NB4 (cell line): ENCODE results near the gene ALDOB.

Experiments
- DNase-seq: peaks from one replicate; pipeline ENCODE4 v3.0.0; 2010; ENCODE audit warnings: low read depth
- H3K4me3 ChIP-seq: one replicate; pipeline ENCODE4 v1.5.1; 2011; ENCODE audit warnings: mild to moderate bottlenecking, low read depth, low read length, moderate library complexity
- MYC ChIP-seq: IDR thresholded peaks from 2 replicates; pipeline ENCODE4 v1.6.1; 2011; ENCODE audit warnings: low read depth, low read length
- POLR2A ChIP-seq: IDR thresholded peaks from 2 replicates; pipeline ENCODE4 v1.6.1; 2011; ENCODE audit warnings: mild to moderate bottlenecking; ENCODE audit not compliant: insufficient read length; ENCODE audit errors: extremely low read depth
- TF ChIP-seq, protein P1 (sequence below): IDR thresholded peaks from one replicate; pipeline ENCODE4 v1.5.1; 2012; ENCODE audit warnings: low read depth, low read length
- TF ChIP-seq, protein P2 (sequence below): IDR thresholded peaks from 2 replicates; pipeline ENCODE4 v1.6.1; 2011; ENCODE audit warnings: low read depth, low read length

The ALDOB gene

DNA sequence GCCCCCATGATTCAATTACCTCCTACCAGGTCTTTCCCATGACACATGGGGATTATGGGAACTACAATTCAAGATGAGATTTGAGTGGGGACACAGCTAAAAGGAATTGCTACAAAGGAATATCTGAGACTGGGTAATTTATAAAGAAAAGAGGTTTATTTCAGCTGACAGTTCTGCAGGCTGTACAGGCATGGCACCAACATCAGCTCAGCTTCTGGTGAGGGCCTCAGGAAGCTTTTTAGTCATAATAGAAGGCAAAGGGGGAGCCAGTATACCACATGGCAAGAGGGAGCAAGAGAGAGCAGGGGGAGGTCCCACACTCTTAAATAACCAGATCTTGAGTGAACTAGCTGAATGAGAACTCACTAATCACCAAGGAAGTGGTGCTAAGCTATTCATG is 11.2 kb upstream of the ALDOB start:
- H3K4me3 ChIP-seq = no peak overlapping the region
- DNase-seq = no peak
- TF ChIP-seq MYC = no peak
- TF ChIP-seq, protein P1, sequence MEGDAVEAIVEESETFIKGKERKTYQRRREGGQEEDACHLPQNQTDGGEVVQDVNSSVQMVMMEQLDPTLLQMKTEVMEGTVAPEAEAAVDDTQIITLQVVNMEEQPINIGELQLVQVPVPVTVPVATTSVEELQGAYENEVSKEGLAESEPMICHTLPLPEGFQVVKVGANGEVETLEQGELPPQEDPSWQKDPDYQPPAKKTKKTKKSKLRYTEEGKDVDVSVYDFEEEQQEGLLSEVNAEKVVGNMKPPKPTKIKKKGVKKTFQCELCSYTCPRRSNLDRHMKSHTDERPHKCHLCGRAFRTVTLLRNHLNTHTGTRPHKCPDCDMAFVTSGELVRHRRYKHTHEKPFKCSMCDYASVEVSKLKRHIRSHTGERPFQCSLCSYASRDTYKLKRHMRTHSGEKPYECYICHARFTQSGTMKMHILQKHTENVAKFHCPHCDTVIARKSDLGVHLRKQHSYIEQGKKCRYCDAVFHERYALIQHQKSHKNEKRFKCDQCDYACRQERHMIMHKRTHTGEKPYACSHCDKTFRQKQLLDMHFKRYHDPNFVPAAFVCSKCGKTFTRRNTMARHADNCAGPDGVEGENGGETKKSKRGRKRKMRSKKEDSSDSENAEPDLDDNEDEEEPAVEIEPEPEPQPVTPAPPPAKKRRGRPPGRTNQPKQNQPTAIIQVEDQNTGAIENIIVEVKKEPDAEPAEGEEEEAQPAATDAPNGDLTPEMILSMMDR = no peak
- TF ChIP-seq POLR2A = no peak
- TF ChIP-seq, protein P2, sequence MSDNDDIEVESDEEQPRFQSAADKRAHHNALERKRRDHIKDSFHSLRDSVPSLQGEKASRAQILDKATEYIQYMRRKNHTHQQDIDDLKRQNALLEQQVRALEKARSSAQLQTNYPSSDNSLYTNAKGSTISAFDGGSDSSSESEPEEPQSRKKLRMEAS = no peak

DNA sequence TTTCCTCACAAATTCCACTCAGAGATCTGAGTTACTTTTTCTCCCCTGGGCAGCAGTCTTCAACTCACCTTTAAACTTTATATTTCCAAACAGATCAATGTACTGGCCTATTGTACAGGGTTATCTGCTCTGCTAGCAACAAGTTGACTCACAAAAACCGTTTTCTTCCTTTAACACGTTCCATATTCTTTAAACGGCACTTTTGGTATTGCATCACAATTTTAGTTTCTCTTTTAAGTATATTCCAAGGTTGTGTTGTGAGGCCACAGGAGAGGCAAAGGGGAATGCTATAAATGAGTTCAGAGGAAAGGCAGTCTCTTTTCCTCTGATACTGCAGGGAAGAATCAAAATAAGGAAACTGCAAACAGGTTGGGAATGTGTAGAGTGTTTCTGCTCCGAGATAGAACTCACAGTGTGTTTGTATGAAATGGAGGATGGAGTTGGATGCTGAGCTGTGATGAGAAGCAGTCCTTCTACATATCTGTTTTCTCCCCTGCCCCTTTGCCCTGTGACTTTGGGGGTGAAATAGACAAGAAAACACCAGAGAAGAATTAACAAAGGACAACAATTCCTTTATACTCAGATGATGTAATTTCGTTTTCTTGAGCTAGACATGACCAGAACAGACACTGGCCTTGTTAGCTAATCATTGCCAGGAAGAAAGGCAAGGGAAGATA is 9.9 kb upstream of the ALDOB start:
- TF ChIP-seq, protein P1 = no peak
- TF ChIP-seq MYC (no peak), POLR2A (no peak)
- TF ChIP-seq, protein P2 = no peak
- no peak overlapping the region for H3K4me3 ChIP-seq
- DNase-seq = peak; percentile 35

DNA sequence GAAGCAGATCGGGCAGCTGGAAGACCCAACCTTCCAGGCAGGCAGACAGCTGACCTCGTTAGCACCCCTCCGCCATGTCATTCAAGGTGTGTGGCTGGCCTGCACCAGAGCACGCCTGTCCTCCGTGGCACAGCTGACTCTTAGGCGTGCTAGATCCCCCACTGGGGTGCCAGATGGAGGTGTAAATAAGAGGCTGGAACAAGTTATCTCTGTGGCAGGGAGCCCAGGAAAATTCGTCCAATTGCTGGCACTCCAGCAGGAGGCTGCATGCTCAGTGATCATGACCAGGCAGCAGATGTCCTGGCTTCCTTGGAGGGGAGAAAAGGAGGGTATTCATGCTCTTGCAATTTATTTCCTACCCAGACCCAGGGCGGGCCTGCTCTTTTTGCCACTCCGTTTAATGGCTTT is 7.8 kb upstream of the ALDOB start:
- no peak for DNase-seq
- TF ChIP-seq, protein P2 = no peak
- TF ChIP-seq, protein P1 = no peak
- TF ChIP-seq MYC (no peak), POLR2A (no peak)
- H3K4me3 ChIP-seq = no peak overlapping the region

DNA sequence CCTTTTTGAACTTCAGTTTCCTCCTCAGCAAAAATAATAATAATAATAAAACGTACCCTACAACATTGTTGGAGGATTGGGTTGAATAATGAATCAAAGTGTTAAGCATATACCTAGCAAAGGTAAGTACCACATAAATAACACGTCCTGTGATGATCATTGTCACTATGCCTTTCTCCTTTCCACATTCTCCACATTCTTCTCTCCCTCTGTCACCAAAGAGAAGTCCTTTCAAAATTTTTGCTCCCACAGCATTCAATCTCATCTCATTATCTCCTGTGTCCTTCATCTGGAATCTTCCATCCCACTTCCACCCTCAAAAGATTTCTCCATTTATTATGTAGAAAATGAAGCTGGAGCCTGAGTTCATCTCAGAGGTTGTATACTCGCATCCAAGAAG is 7.2 kb upstream of the ALDOB start:
- no peak overlapping the region for H3K4me3 ChIP-seq
- DNase-seq = no peak
- TF ChIP-seq, protein P1 = no peak
- TF ChIP-seq, protein P2 = no peak
- TF ChIP-seq MYC (no peak), POLR2A (no peak)

DNA sequence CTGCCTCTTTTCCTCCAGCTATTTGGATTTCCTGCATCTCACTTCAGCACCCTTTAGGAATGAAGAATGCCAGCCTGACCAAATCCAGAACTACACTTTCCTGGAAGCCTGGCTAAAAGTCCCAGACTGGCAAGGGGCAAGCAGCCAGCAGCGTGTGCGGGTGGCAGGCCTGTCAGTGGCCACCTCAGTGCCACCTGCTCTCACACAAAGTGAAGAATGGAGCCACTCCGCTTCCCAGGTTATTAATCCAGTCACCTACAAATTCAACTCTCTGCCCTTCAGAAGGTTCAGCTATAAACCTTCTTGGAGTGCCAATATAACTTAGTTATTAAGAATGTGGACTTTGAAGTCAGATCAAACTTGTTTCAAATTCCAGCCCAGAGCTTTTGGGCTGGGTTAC is 6.7 kb upstream of the ALDOB start:
- TF ChIP-seq, protein P2 = no peak
- TF ChIP-seq, protein P1 = no peak
- TF ChIP-seq MYC (no peak), POLR2A (no peak)
- H3K4me3 ChIP-seq = no peak overlapping the region
- DNase-seq = no peak
